ENCODE results near the gene CELSR1.
"Not testable (repeated sequence)": the region's sequence is repeated elsewhere in the genome, so short reads cannot be mapped to it uniquely, and the experiment has no call there.

Gene CELSR1

GRCh38 chr22:46512683-46513082, 24.7 kb downstream of the CELSR1 start:
- no peak for DNase-seq (ENCODE audit: low read depth)

- no peak for DNase-seq (ENCODE audit: low read depth)
Observed at GRCh38 chr22:46512039-46512370, 25.4 kb downstream of the CELSR1 start.

- no peak for DNase-seq (ENCODE audit: low read depth)
Observed at GRCh38 chr22:46511151-46512038, 26.0 kb downstream of the CELSR1 start.

- no peak for DNase-seq (ENCODE audit: low read depth)
Observed at GRCh38 chr22:46509416-46510089, 27.9 kb downstream of the CELSR1 start.

- DNase-seq (ENCODE audit: low read depth): no peak
Observed at GRCh38 chr22:46508491-46508999, 28.9 kb downstream of the CELSR1 start.

- DNase-seq (ENCODE audit: low read depth): no peak
Observed at GRCh38 chr22:46507451-46508425, 29.7 kb downstream of the CELSR1 start.

GRCh38 chr22:46504584-46504983, 32.8 kb downstream of the CELSR1 start:
- no peak for DNase-seq (ENCODE audit: low read depth)

GRCh38 chr22:46502440-46503175, 34.8 kb downstream of the CELSR1 start:
- DNase-seq (ENCODE audit: low read depth): no peak

- no peak for DNase-seq (ENCODE audit: low read depth)
Observed at GRCh38 chr22:46501701-46502100, 35.7 kb downstream of the CELSR1 start.

- not testable (repeated sequence) for DNase-seq (ENCODE audit: low read depth)
Observed at GRCh38 chr22:46501265-46501664, 36.2 kb downstream of the CELSR1 start.

- DNase-seq (ENCODE audit: low read depth): no peak
Observed at GRCh38 chr22:46500201-46500600, 37.2 kb downstream of the CELSR1 start.

GRCh38 chr22:46499805-46500189, 37.6 kb downstream of the CELSR1 start:
- no peak for DNase-seq (ENCODE audit: low read depth)

- no peak for DNase-seq (ENCODE audit: low read depth)
Observed at GRCh38 chr22:46491946-46492345, 45.5 kb downstream of the CELSR1 start.

GRCh38 chr22:46490538-46490937, 46.9 kb downstream of the CELSR1 start:
- DNase-seq (ENCODE audit: low read depth): no peak

- no peak for DNase-seq (ENCODE audit: low read depth)
Observed at GRCh38 chr22:46486996-46487717, 50.3 kb downstream of the CELSR1 start.

- no peak for DNase-seq (ENCODE audit: low read depth)
Observed at GRCh38 chr22:46484861-46485595, 52.4 kb downstream of the CELSR1 start.

- DNase-seq (ENCODE audit: low read depth): no peak
Observed at GRCh38 chr22:46484156-46484860, 53.1 kb downstream of the CELSR1 start.

GRCh38 chr22:46483353-46483752, 54.1 kb downstream of the CELSR1 start:
- DNase-seq (ENCODE audit: low read depth): no peak

- DNase-seq (ENCODE audit: low read depth): no peak
Observed at GRCh38 chr22:46482056-46482675, 55.3 kb downstream of the CELSR1 start.
